ENCODE data around the gene RBMS3. TPM values are rescaled to one million over a fixed set of nuclear protein-coding genes. Genes with fewer than 3 reads are reported as not detected.
A peak's percentile ranks its signal among the peaks of the same experiment; 100 is the strongest.

The RBMS3 gene
- total and polyA plus RNA-seq, 5 donors from 2014 or later = 5.2 to 18.8 (median 8.5) TPM

GRCh38 chr3:29525254-29525881 is 244.5 kb downstream of the RBMS3 start:
- no peak overlapping the region for H3K27ac ChIP-seq (ENCODE audit: insufficient read depth, low read length, poor library complexity, severe bottlenecking)
- no peaks in the 10 kb centered on the region for H3K9me3 ChIP-seq (ENCODE audit: control insufficient read depth in 2 of 2, low read length in 2 of 2)
- ATAC-seq (ENCODE audit: low read depth in 2 of 2) (no peak), DNase-seq (no peak)
- H3K36me3 ChIP-seq (ENCODE audit: control insufficient read depth, insufficient read depth, low read length) = no peaks in the 10 kb centered on the region
- Mint-ChIP-seq H3K4me3 (no peak overlapping the region), H3K27me3 (no peaks in the 10 kb centered on the region), H3K36me3 (no peaks in the 10 kb centered on the region), H3K27ac (no peak overlapping the region), H3K4me1 (peaks cover 0 to 4% (median 2%) of the 10 kb centered on the region in 4 donors), H3K9me3 (peaks cover 0 to 3% (median 0%) of the 10 kb centered on the region in 7 donors)
- no peak overlapping the region for H3K4me3 ChIP-seq (ENCODE audit: low read depth, low read length)
- H3K4me1 ChIP-seq (ENCODE audit: control insufficient read depth, insufficient read depth, low read length, poor library complexity, severe bottlenecking) = no peaks in the 10 kb centered on the region
- no peaks in the 10 kb centered on the region for H3K27me3 ChIP-seq (ENCODE audit: control insufficient read depth, insufficient read depth, low read length)

- Histone ChIP-seq H3K4me1 (ENCODE audit: control insufficient read depth, insufficient read depth, low read length, poor library complexity, severe bottlenecking) (no peaks in the 10 kb centered on the region), H3K27me3 (ENCODE audit: control insufficient read depth, insufficient read depth, low read length) (no peaks in the 10 kb centered on the region), H3K27ac (ENCODE audit: insufficient read depth, low read length, poor library complexity, severe bottlenecking) (no peak overlapping the region), H3K9me3 (ENCODE audit: control insufficient read depth in 2 of 2, low read length in 2 of 2) (no peaks in the 10 kb centered on the region), H3K4me3 (ENCODE audit: low read depth, low read length) (no peak overlapping the region), H3K36me3 (ENCODE audit: control insufficient read depth, insufficient read depth, low read length) (no peaks in the 10 kb centered on the region)
- no peak overlapping the region for H3K4me3 Mint-ChIP-seq
- no peaks in the 10 kb centered on the region for H3K27me3 Mint-ChIP-seq
- no peaks in the 10 kb centered on the region for H3K36me3 Mint-ChIP-seq
- H3K4me1 Mint-ChIP-seq = peaks cover 0 to 8% (median 2%) of the 10 kb centered on the region in 4 donors
- DNase-seq (no peak), ATAC-seq (ENCODE audit: low read depth in 2 of 2) (no peak)
- H3K27ac Mint-ChIP-seq = no peak overlapping the region
- H3K9me3 Mint-ChIP-seq = peaks cover 0 to 3% (median 0%) of the 10 kb centered on the region in 7 donors
These were observed 246.4 kb downstream of the RBMS3 start for GRCh38 chr3:29527246-29527645.

GRCh38 chr3:29531644-29532043 is 250.8 kb downstream of the RBMS3 start:
- H3K4me1 ChIP-seq (ENCODE audit: control insufficient read depth, insufficient read depth, low read length, poor library complexity, severe bottlenecking) = no peaks in the 10 kb centered on the region
- peak overlapping the region in 1 of 3 donors; percentile 55 for H3K27ac Mint-ChIP-seq
- H3K9me3 Mint-ChIP-seq = no peaks in the 10 kb centered on the region
- DNase-seq (no peak), ATAC-seq (ENCODE audit: low read depth in 2 of 2) (no peak)
- H3K36me3 ChIP-seq (ENCODE audit: control insufficient read depth, insufficient read depth, low read length) = no peaks in the 10 kb centered on the region
- H3K27ac ChIP-seq (ENCODE audit: insufficient read depth, low read length, poor library complexity, severe bottlenecking) = no peak overlapping the region
- H3K4me3 Mint-ChIP-seq = no peak overlapping the region
- H3K27me3 ChIP-seq (ENCODE audit: control insufficient read depth, insufficient read depth, low read length) = no peaks in the 10 kb centered on the region
- H3K9me3 ChIP-seq (ENCODE audit: control insufficient read depth in 2 of 2, low read length in 2 of 2) = no peaks in the 10 kb centered on the region
- no peaks in the 10 kb centered on the region for H3K27me3 Mint-ChIP-seq
- no peak overlapping the region for H3K4me3 ChIP-seq (ENCODE audit: low read depth, low read length)
- H3K36me3 Mint-ChIP-seq = no peaks in the 10 kb centered on the region
- peaks cover 0 to 5% (median 3%) of the 10 kb centered on the region in 4 donors for H3K4me1 Mint-ChIP-seq

GRCh38 chr3:29532473-29532872 is 251.6 kb downstream of the RBMS3 start:
- Histone ChIP-seq H3K4me3 (ENCODE audit: low read depth, low read length) (no peak overlapping the region), H3K27me3 (ENCODE audit: control insufficient read depth, insufficient read depth, low read length) (no peaks in the 10 kb centered on the region), H3K36me3 (ENCODE audit: control insufficient read depth, insufficient read depth, low read length) (no peaks in the 10 kb centered on the region), H3K9me3 (ENCODE audit: control insufficient read depth in 2 of 2, low read length in 2 of 2) (no peaks in the 10 kb centered on the region), H3K4me1 (ENCODE audit: control insufficient read depth, insufficient read depth, low read length, poor library complexity, severe bottlenecking) (no peaks in the 10 kb centered on the region), H3K27ac (ENCODE audit: insufficient read depth, low read length, poor library complexity, severe bottlenecking) (no peak overlapping the region)
- DNase-seq (no peak), ATAC-seq (ENCODE audit: low read depth in 2 of 2) (no peak)
- no peak overlapping the region for H3K27ac Mint-ChIP-seq
- H3K9me3 Mint-ChIP-seq = no peaks in the 10 kb centered on the region
- no peaks in the 10 kb centered on the region for H3K36me3 Mint-ChIP-seq
- peaks cover 0 to 5% (median 2%) of the 10 kb centered on the region in 4 donors for H3K4me1 Mint-ChIP-seq
- H3K27me3 Mint-ChIP-seq = no peaks in the 10 kb centered on the region
- H3K4me3 Mint-ChIP-seq = no peak overlapping the region

- no peak for ATAC-seq (ENCODE audit: low read depth in 2 of 2)
- no peaks in the 10 kb centered on the region for H3K27me3 ChIP-seq (ENCODE audit: control insufficient read depth, insufficient read depth, low read length)
- no peak for DNase-seq
- Mint-ChIP-seq H3K27me3 (no peaks in the 10 kb centered on the region), H3K9me3 (no peaks in the 10 kb centered on the region), H3K4me3 (no peak overlapping the region), H3K27ac (no peak overlapping the region), H3K4me1 (peaks cover 0 to 5% (median 2%) of the 10 kb centered on the region in 4 donors), H3K36me3 (no peaks in the 10 kb centered on the region)
- H3K4me3 ChIP-seq (ENCODE audit: low read depth, low read length) = no peak overlapping the region
- no peaks in the 10 kb centered on the region for H3K4me1 ChIP-seq (ENCODE audit: control insufficient read depth, insufficient read depth, low read length, poor library complexity, severe bottlenecking)
- no peaks in the 10 kb centered on the region for H3K9me3 ChIP-seq (ENCODE audit: control insufficient read depth in 2 of 2, low read length in 2 of 2)
- H3K27ac ChIP-seq (ENCODE audit: insufficient read depth, low read length, poor library complexity, severe bottlenecking) = no peak overlapping the region
- H3K36me3 ChIP-seq (ENCODE audit: control insufficient read depth, insufficient read depth, low read length) = no peaks in the 10 kb centered on the region
These were observed 253.1 kb downstream of the RBMS3 start for GRCh38 chr3:29534006-29534405.

- H3K4me3 Mint-ChIP-seq = no peak overlapping the region
- no peak overlapping the region for H3K27ac Mint-ChIP-seq
- Histone ChIP-seq H3K36me3 (ENCODE audit: control insufficient read depth, insufficient read depth, low read length) (no peaks in the 10 kb centered on the region), H3K4me1 (ENCODE audit: control insufficient read depth, insufficient read depth, low read length, poor library complexity, severe bottlenecking) (no peaks in the 10 kb centered on the region), H3K27ac (ENCODE audit: insufficient read depth, low read length, poor library complexity, severe bottlenecking) (no peak overlapping the region), H3K4me3 (ENCODE audit: low read depth, low read length) (no peak overlapping the region), H3K9me3 (ENCODE audit: control insufficient read depth in 2 of 2, low read length in 2 of 2) (no peaks in the 10 kb centered on the region), H3K27me3 (ENCODE audit: control insufficient read depth, insufficient read depth, low read length) (no peaks in the 10 kb centered on the region)
- H3K9me3 Mint-ChIP-seq = no peaks in the 10 kb centered on the region
- no peak for DNase-seq
- ATAC-seq (ENCODE audit: low read depth in 2 of 2) = no peak
- H3K36me3 Mint-ChIP-seq = no peaks in the 10 kb centered on the region
- H3K4me1 Mint-ChIP-seq = peaks cover 0 to 5% (median 1%) of the 10 kb centered on the region in 4 donors
- no peaks in the 10 kb centered on the region for H3K27me3 Mint-ChIP-seq
These were observed 255.3 kb downstream of the RBMS3 start for GRCh38 chr3:29536016-29536758.

- no peaks in the 10 kb centered on the region for H3K27me3 Mint-ChIP-seq
- ATAC-seq (ENCODE audit: low read depth in 2 of 2) = no peak
- H3K36me3 ChIP-seq (ENCODE audit: control insufficient read depth, insufficient read depth, low read length) = no peaks in the 10 kb centered on the region
- H3K9me3 Mint-ChIP-seq = no peaks in the 10 kb centered on the region
- no peak overlapping the region for H3K27ac Mint-ChIP-seq
- peaks cover 2% of the 10 kb centered on the region for H3K36me3 Mint-ChIP-seq
- H3K4me1 ChIP-seq (ENCODE audit: control insufficient read depth, insufficient read depth, low read length, poor library complexity, severe bottlenecking) = no peaks in the 10 kb centered on the region
- no peaks in the 10 kb centered on the region for H3K9me3 ChIP-seq (ENCODE audit: control insufficient read depth in 2 of 2, low read length in 2 of 2)
- H3K27ac ChIP-seq (ENCODE audit: insufficient read depth, low read length, poor library complexity, severe bottlenecking) = no peak overlapping the region
- no peak overlapping the region for H3K4me3 Mint-ChIP-seq
- no peaks in the 10 kb centered on the region for H3K27me3 ChIP-seq (ENCODE audit: control insufficient read depth, insufficient read depth, low read length)
- H3K4me3 ChIP-seq (ENCODE audit: low read depth, low read length) = no peak overlapping the region
- H3K4me1 Mint-ChIP-seq = peaks cover 0 to 6% (median 2%) of the 10 kb centered on the region in 4 donors
- DNase-seq = no peak
These were observed 257.2 kb downstream of the RBMS3 start for GRCh38 chr3:29537889-29538609.

Data from CD4-positive, CD25-positive, alpha-beta regulatory T cell (primary cell).